22Rv1 (cell line): ENCODE measurements around the gene KRT86.

Experiments used
- CTCF ChIP-seq: fragments of 450-650 bp; IDR thresholded peaks from 2 replicates; pipeline ENCODE4 v1.5.1; 2017; ENCODE audit warnings: mild to moderate bottlenecking
- ZFX ChIP-seq: fragments of 450-650 bp; IDR thresholded peaks from 2 replicates; pipeline ENCODE4 v1.6.1; 2017; ENCODE audit warnings: antibody characterized with exemption, borderline replicate concordance

DNA sequence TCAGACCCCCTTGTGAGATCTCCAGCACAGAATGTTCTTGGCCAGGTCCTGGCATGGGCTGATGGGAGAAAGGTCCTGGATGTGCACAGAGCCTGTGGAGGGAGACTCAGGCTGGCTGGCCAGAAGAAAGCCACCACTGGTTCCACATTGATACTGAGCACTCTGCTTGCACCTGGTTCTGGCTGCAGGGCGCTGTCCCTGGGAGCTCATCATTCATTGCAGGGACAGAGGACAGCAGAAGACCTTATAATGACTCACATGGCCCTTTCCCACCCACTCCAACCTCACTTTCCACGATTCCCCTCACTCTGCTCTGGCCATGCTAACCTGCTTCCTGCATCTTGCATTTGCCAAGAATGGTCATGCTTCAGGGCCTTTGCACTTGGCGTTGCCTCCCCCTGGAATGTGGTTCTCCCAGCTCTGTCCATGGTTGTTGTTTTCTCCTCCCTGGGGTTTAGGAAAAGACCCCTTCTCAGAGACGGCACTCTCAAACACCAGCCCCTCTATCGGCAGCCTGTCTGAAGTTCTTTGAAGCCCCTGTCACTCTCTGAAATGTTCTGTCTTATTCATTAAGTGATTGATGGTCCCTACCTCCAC, 31.1 kb upstream of the KRT86 start:
- TF ChIP-seq CTCF (no peak), ZFX (no peak)
